GM21423 (cell line): ENCODE results near the gene PLA2G4A.
A peak's percentile ranks its signal among the peaks of the same experiment; 100 is the strongest.
"Not testable (repeated sequence)": the region's sequence is repeated elsewhere in the genome, so short reads cannot be mapped to it uniquely, and the experiment has no call there.

Experiments
- ATAC-seq: cut with Tn5 transposase; IDR thresholded peaks from one replicate; pipeline ENCODE4 v1.9.1; 2021; ENCODE audit warnings: mild to moderate bottlenecking, moderate library complexity; ENCODE audit not compliant: unreplicated experiment

Gene PLA2G4A

GRCh38 chr1:186917106-186917786, 88.5 kb downstream of the PLA2G4A start:
- not testable (repeated sequence) for ATAC-seq

GRCh38 chr1:186921386-186921785, 92.6 kb downstream of the PLA2G4A start:
- peak; percentile 56 for ATAC-seq

- not testable (repeated sequence) for ATAC-seq
These were observed 94.1 kb downstream of the PLA2G4A start for GRCh38 chr1:186922814-186923213.

- no peak for ATAC-seq
These were observed 94.7 kb downstream of the PLA2G4A start for GRCh38 chr1:186923486-186923885.

- ATAC-seq, result no peak
These were observed 97.3 kb downstream of the PLA2G4A start for GRCh38 chr1:186925881-186926669.

- ATAC-seq, result no peak
These were observed 99.1 kb downstream of the PLA2G4A start for GRCh38 chr1:186927884-186928283.

- no peak for ATAC-seq
These were observed 101.5 kb downstream of the PLA2G4A start for GRCh38 chr1:186930238-186930637.

- no peak for ATAC-seq
These were observed 108.4 kb downstream of the PLA2G4A start for GRCh38 chr1:186937016-186937670.

GRCh38 chr1:186943891-186944686, 115.3 kb downstream of the PLA2G4A start:
- no peak for ATAC-seq

- ATAC-seq, result no peak
These were observed 116.4 kb downstream of the PLA2G4A start for GRCh38 chr1:186945146-186945545.

GRCh38 chr1:186948535-186948934, 119.8 kb downstream of the PLA2G4A start:
- ATAC-seq, result no peak

- no peak for ATAC-seq
These were observed 120.4 kb downstream of the PLA2G4A start for GRCh38 chr1:186949173-186949572.

- ATAC-seq, result no peak
These were observed 121.8 kb downstream of the PLA2G4A start for GRCh38 chr1:186950547-186950946.

- no peak for ATAC-seq
These were observed 125.1 kb downstream of the PLA2G4A start for GRCh38 chr1:186953876-186954275.

- ATAC-seq, result no peak
These were observed 128.6 kb downstream of the PLA2G4A start for GRCh38 chr1:186957314-186957713.

- ATAC-seq, result no peak
These were observed 129.8 kb downstream of the PLA2G4A start for GRCh38 chr1:186958520-186958919.

- ATAC-seq, result no peak
These were observed 132.1 kb downstream of the PLA2G4A start for GRCh38 chr1:186960861-186961260.

GRCh38 chr1:186965847-186966246, 137.1 kb downstream of the PLA2G4A start:
- no peak for ATAC-seq

GRCh38 chr1:186966456-186966855, 137.7 kb downstream of the PLA2G4A start:
- ATAC-seq, result no peak

GRCh38 chr1:186967656-186968394, 139.1 kb downstream of the PLA2G4A start:
- no peak for ATAC-seq
